GM10266 (cell line): Measurements from ENCODE around the gene PAGE5.

Experiments used
- DNase-seq: peaks from one replicate; pipeline ENCODE4 v3.0.0; 2012; ENCODE audit errors: extremely low spot score
- CTCF ChIP-seq: IDR thresholded peaks from 2 replicates; pipeline ENCODE4 v1.5.1; 2012; ENCODE audit warnings: mild to moderate bottlenecking, low read depth; ENCODE audit not compliant: control insufficient read depth, insufficient read depth; ENCODE audit errors: missing control alignments

The PAGE5 gene

GRCh38 chrX:55220119-55220794 is at the start of gene PAGE5:
TSS of gene PAGE5 (plus strand) at chrX:55220346. CDS start at chrX:55221383, 1,037 bp downstream.
- no peak for DNase-seq
- no peak for TF ChIP-seq CTCF

GRCh38 chrX:55187281-55187680 is 32.9 kb upstream of the PAGE5 start:
- TF ChIP-seq CTCF: no peak
- DNase-seq: no peak

- no peak for DNase-seq
- no peak for TF ChIP-seq CTCF
Observed at GRCh38 chrX:55196688-55197087, 23.5 kb upstream of the PAGE5 start.

- no peak for DNase-seq
- no peak for TF ChIP-seq CTCF
Observed at GRCh38 chrX:55201930-55202579, 18.1 kb upstream of the PAGE5 start.

- DNase-seq: no peak
Observed at GRCh38 chrX:55206162-55206941, 13.8 kb upstream of the PAGE5 start.

GRCh38 chrX:55210931-55211677 is 9.0 kb upstream of the PAGE5 start:
- no peak for DNase-seq
- TF ChIP-seq CTCF: no peak

More at GRCh38 chrX:55206162-55206941, 13.8 kb upstream of the PAGE5 start:
- TF ChIP-seq CTCF: no peak
